K562 (cell line): ENCODE results near the gene MACROH2A2. TPM values are rescaled to one million over a fixed set of nuclear protein-coding genes. Genes with fewer than 3 reads are reported as not detected.

Experiments
- ATAC-seq: fragments of 200-7000 bp; cut with Tn5 transposase; 3 replicates; pipeline ENCODE4 v1.9.1; 2020; ENCODE audit warnings: moderate library complexity
- BruUV-seq: library from RNA; stranded (reverse); fragments of 400-500 nt; replicated peaks from 2 replicates; lab custom pipeline; 2021; lab: Mats Ljungman, UMichigan
- CTCF ChIA-PET: fragments of 300-600 bp; formaldehyde crosslinking; extraction: SDS; loops from one replicate; lab custom pipeline; 2021; ENCODE audit warnings: low intra/inter-chr PET ratio; lab: Yijun Ruan, JAX
- POLR2A ChIA-PET: fragments of 300-600, 350-650 bp; sonication (Branson Sonifier 250); formaldehyde crosslinking; extraction: SDS; loops from one replicate; lab custom pipeline; 2021; ENCODE audit warnings: antibody characterized with exemption, inconsistent platforms; lab: Yijun Ruan, JAX
- DNase-seq, 4 experiments: peaks; one replicate each; pipeline versions ENCODE4 v3.0.0 to v3.0.0-alpha.2; 2011 to 2018; ENCODE audit warnings: low spot score in 3 of 4, mixed read lengths in 3 of 4; ENCODE audit errors: extremely low read depth in 1 of 4
- FAIRE-seq: peaks from 2 replicates; lab custom pipeline; 2011; peaks lifted over from hg19 to GRCh38; lab: Jason Lieb, UNC
- H2AFZ ChIP-seq: 2 replicates; pipeline ENCODE4 v1.6.0; 2011; ENCODE audit warnings: low read depth, low read length, control low read depth, inconsistent platforms
- H3K27ac ChIP-seq: fragments of 200-600 bp; 3 replicates; pipeline ENCODE4 v1.8.0; 2011; ENCODE audit warnings: low read depth, mild to moderate bottlenecking, control low read depth, inconsistent platforms, low read length, moderate library complexity, mixed read lengths; ENCODE audit errors: extremely low read depth
- H3K27me3 ChIP-seq, 2 experiments: fragments of 300-600 bp in 1 of 2; 2 replicates in 1 of 2; 3 replicates in 1 of 2; pipeline versions ENCODE4 v1.6.0 to v1.8.0; 2011; ENCODE audit warnings: inconsistent platforms in 2 of 2, low read length in 2 of 2, mild to moderate bottlenecking in 1 of 2, mixed read lengths in 1 of 2, moderate library complexity in 1 of 2; ENCODE audit not compliant: control insufficient read depth in 2 of 2, insufficient read depth in 2 of 2
- H3K36me3 ChIP-seq: fragments of 300-600 bp; 3 replicates; pipeline ENCODE4 v1.8.0; 2011; ENCODE audit warnings: mild to moderate bottlenecking, low read length, inconsistent platforms; ENCODE audit not compliant: control insufficient read depth, insufficient read depth
- H3K4me1 ChIP-seq, 2 experiments: fragments of 200-600 bp in 1 of 2; replicated peaks in 1 of 2; 2 replicates in 1 of 2; 3 replicates in 1 of 2; pipeline versions ENCODE4 v1.5.1 to v1.8.0; 2011; ENCODE audit warnings: inconsistent platforms in 2 of 2, low read length in 2 of 2, mild to moderate bottlenecking in 1 of 2, mixed read lengths in 1 of 2, moderate library complexity in 1 of 2; ENCODE audit not compliant: control insufficient read depth in 2 of 2, insufficient read depth in 2 of 2
- H3K4me2 ChIP-seq: 2 replicates; pipeline ENCODE4 v1.6.1; 2011; ENCODE audit warnings: low read length, control low read depth, inconsistent platforms, mixed read lengths; ENCODE audit not compliant: insufficient read depth
- H3K4me3 ChIP-seq: fragments of 200-600 bp; sonication (generic), shearing (Covaris generic); 2 replicates; pipeline ENCODE4 v1.5.1; 2016; ENCODE audit warnings: control low read depth, inconsistent platforms
- H3K79me2 ChIP-seq: fragments of 200-600 bp; 3 replicates; pipeline ENCODE4 v1.8.0; 2011; ENCODE audit warnings: low read length, inconsistent platforms; ENCODE audit not compliant: control insufficient read depth, insufficient read depth
- H3K9ac ChIP-seq, 2 experiments: 2 replicates each; pipeline versions ENCODE4 v1.6.0 to v1.6.1; 2011; ENCODE audit warnings: low read depth in 2 of 2, low read length in 2 of 2, control low read depth in 1 of 2, inconsistent platforms in 1 of 2, mild to moderate bottlenecking in 1 of 2, mixed read lengths in 1 of 2; ENCODE audit not compliant: insufficient read depth in 1 of 2
- H3K9me1 ChIP-seq: one replicate; pipeline ENCODE4 v1.6.0; 2011; ENCODE audit warnings: inconsistent platforms, mild to moderate bottlenecking, low read length, moderate library complexity; ENCODE audit not compliant: control insufficient read depth, insufficient read depth
- H3K9me3 ChIP-seq: replicated peaks from 2 replicates; pipeline ENCODE4 v1.5.1; 2011; ENCODE audit warnings: low read depth, low read length, inconsistent platforms; ENCODE audit not compliant: control insufficient read depth, insufficient read depth
- H4K20me1 ChIP-seq: replicated peaks from 2 replicates; pipeline ENCODE4 v1.6.1; 2011; ENCODE audit warnings: low read length, inconsistent platforms, mixed read lengths; ENCODE audit not compliant: control insufficient read depth, insufficient read depth
- CBFA2T2 ChIP-seq: fragments of 450-650 bp; conservative IDR thresholded peaks from 2 replicates; pipeline ENCODE4 v1.6.1; 2017; ENCODE audit warnings: mild to moderate bottlenecking
- MAFG ChIP-seq: fragments of 450-650 bp; conservative IDR thresholded peaks from 2 replicates; pipeline ENCODE4 v1.6.1; 2016; ENCODE audit warnings: missing genetic modification characterization, missing compliant biosample characterization
- SETDB1 ChIP-seq: IDR thresholded peaks from one replicate; pipeline ENCODE4 v1.6.1; 2012; ENCODE audit warnings: low read length, control low read depth, inconsistent platforms
- U2AF1 ChIP-seq: fragments of 200-400 bp; formaldehyde crosslinking; optimal IDR thresholded peaks from 2 replicates; pipeline ENCODE3; 2017; ENCODE audit warnings: mild to moderate bottlenecking, low read depth, low read length, moderate library complexity
- WGBS: fragments of 100-300 bp; shearing (Covaris generic); methylation state at CpG from one replicate; pipeline ENCODE4 v1.1.6; 2016; ENCODE audit warnings: low coverage, mixed read lengths; ENCODE audit not compliant: insufficient coverage; ENCODE audit errors: missing lambda C conversion rate; 5-methylcytosine and 5-hydroxymethylcytosine counted together
- in situ Hi-C: fragments of 300-500 bp; cut with MboI; formaldehyde crosslinking; loops from 4 replicates; pipeline ENCODE4 v1.15.0; 2018; ENCODE audit warnings: inconsistent platforms, mixed read lengths
- intact Hi-C: fragments of 100-400 bp; cut with micrococcal nuclease; formaldehyde crosslinking; loops from 2 replicates; pipeline ENCODE4 v1.14.2; 2022
- polyA plus RNA-seq, 8 experiments: library from polyadenylated mRNA; depleted of rRNA in 4 of 8; stranded (reverse) in 5 of 8; unstranded in 3 of 8; fragments of >200 nt; fragmentation: Nextera tagmentation in 2 of 8; fragmentation: Illumina TruSeq in 1 of 8; extraction: Ambion mirVana in 2 of 8; extraction: Trizol in 1 of 8; gene quantifications; 2 replicates each; pipeline versions ENCODE4 v1.2.1 to v1.2.3, GENCODE V29; 2011 to 2014; ENCODE audit warnings: inconsistent platforms in 1 of 8, missing spikeins in 1 of 8
- total RNA-seq, 7 experiments: library from RNA; depleted of rRNA in 6 of 7; stranded (reverse); fragments of >200 nt in 6 of 7; fragmentation: Illumina TruSeq in 2 of 7; extraction: Trizol in 2 of 7; gene quantifications; 2 replicates each; pipeline versions ENCODE4 v1.2.1 to v1.2.3, GENCODE V29; 2011 to 2021; ENCODE audit warnings: low replicate concordance in 1 of 7
- TF ChIP-seq, protein P1 (sequence below): sonication (generic); formaldehyde crosslinking; IDR thresholded peaks from 2 replicates; pipeline ENCODE4 v1.8.0; 2022; ENCODE audit warnings: mild to moderate bottlenecking, missing genetic modification reagents

MACROH2A2 gene
- total and polyA plus RNA-seq, 9 of the 15 experiments (the other 6 are each of a cell fraction or from before 2014, with no cell fraction given), result 0.07 TPM; not detected in 8

DNA sequence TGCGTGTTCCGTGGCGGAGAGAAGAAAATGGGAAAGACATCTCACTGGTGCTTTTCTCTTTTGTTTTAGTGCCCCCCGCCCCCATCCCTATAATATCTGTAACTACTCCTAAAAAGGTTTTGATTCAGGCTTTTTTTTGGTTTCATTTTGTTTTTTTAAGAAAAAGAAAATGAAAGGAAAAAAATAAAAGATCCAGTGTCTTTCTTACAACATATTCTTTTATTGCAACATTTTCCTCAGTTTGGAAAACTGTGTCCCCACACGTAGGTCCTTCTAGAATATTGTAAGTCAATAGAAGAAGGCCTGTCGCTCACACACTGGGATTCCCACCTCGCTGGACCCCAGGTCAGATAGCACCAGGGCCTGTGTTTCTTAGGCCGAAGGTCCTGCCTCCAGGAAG, 59.4 kb downstream of the MACROH2A2 start:
- FAIRE-seq, result no peak

More for the DNA sequence above, 59.4 kb downstream of the MACROH2A2 start:
- H3K4me2 ChIP-seq, result no peak overlapping the region
- H4K20me1 ChIP-seq, result peaks cover 10% of the 10 kb centered on the region
- intact Hi-C loops, result no loop called here
- H3K4me1 ChIP-seq, result peaks cover 0 to 7% of the 10 kb centered on the region in 2 experiments; a peak in 1 of 5 replicates
- ATAC-seq, result no peak
- POLR2A ChIA-PET, result interaction anchor here (0.6 kb wide), 1 partner anchor 1465 kb away, joined by 3 read pairs; no protein-coding TSS in a partner anchor
- WGBS, result 68% methylated on average over 8 of the region's 8 CpGs
- TF ChIP-seq U2AF1 (no peak), SETDB1 (no peak), MAFG (tag) (no peak), CBFA2T2 (no peak)
- TF ChIP-seq, protein P1, sequence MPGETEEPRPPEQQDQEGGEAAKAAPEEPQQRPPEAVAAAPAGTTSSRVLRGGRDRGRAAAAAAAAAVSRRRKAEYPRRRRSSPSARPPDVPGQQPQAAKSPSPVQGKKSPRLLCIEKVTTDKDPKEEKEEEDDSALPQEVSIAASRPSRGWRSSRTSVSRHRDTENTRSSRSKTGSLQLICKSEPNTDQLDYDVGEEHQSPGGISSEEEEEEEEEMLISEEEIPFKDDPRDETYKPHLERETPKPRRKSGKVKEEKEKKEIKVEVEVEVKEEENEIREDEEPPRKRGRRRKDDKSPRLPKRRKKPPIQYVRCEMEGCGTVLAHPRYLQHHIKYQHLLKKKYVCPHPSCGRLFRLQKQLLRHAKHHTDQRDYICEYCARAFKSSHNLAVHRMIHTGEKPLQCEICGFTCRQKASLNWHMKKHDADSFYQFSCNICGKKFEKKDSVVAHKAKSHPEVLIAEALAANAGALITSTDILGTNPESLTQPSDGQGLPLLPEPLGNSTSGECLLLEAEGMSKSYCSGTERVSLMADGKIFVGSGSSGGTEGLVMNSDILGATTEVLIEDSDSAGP (CRISPR knock-in tag), result no peak
- no peaks in the 10 kb centered on the region for H3K79me2 ChIP-seq
- in situ Hi-C loops, result no loop called here
- peaks cover 15% of the 10 kb centered on the region; the same call in 2 of the 3 replicates for H3K36me3 ChIP-seq
- no TSS peak for BruUV-seq
- DNase-seq, result no peak
- H3K9me1 ChIP-seq, result peaks cover 4% of the 10 kb centered on the region
- H3K27me3 ChIP-seq, result peaks cover 10 to 19% of the 10 kb centered on the region in 2 experiments; a peak in 2 of 5 replicates
- H3K4me3 ChIP-seq, result no peak overlapping the region
- CTCF ChIA-PET, result no interaction called here
- no peaks in the 10 kb centered on the region for H3K9me3 ChIP-seq
- no peak overlapping the region for H2AFZ ChIP-seq
- H3K9ac ChIP-seq, result no peak overlapping the region
- no peak overlapping the region for H3K27ac ChIP-seq
